CD4-positive, alpha-beta T cell (primary cell): Measurements from ENCODE around the gene SNRNP200. TPM values are rescaled to one million over a fixed set of nuclear protein-coding genes. Genes with fewer than 3 reads are reported as not detected.

ENCODE experiments used
- ATAC-seq: fragments of 200-7000 bp; cut with Tn5 transposase; one replicate; pipeline ENCODE4 v1.10.0; 2022; ENCODE audit warnings: mild to moderate bottlenecking; ENCODE audit not compliant: poor library complexity
- CTCF ChIA-PET: fragments of 350-600 bp; sonication (Branson Sonifier 250); formaldehyde crosslinking; loops from one replicate; lab custom pipeline; 2021; ENCODE audit warnings: antibody characterized with exemption, inconsistent platforms; lab: Charles Lee
- POLR2A ChIA-PET: fragments of 350-600 bp; sonication (Branson Sonifier 250); formaldehyde crosslinking; loops from one replicate; lab custom pipeline; 2021; ENCODE audit warnings: antibody characterized with exemption, inconsistent platforms; lab: Charles Lee
- DNase-seq, 14 experiments: peaks; one replicate each; pipeline ENCODE4 v3.0.0-alpha.2; 2013 to 2020; ENCODE audit warnings: mixed read lengths in 2 of 14
- H3K27ac ChIP-seq, 2 donors: one replicate each; pipeline versions ENCODE4 v1.5.1 to v1.7.0; 2013; ENCODE audit warnings: low read length in 2 of 2, low read depth in 1 of 2, mild to moderate bottlenecking in 1 of 2
- H3K27me3 ChIP-seq, 2 experiments: 1 replicate in 1 of 2; 2 replicates in 1 of 2; pipeline versions ENCODE4 v1.6.1 to v1.7.0; 2013; ENCODE audit warnings: low read length in 2 of 2, control low read depth in 1 of 2, mild to moderate bottlenecking in 1 of 2, moderate library complexity in 1 of 2; ENCODE audit not compliant: insufficient read depth in 2 of 2, control insufficient read depth in 1 of 2
- H3K36me3 ChIP-seq: one replicate; pipeline ENCODE4 v1.6.1; 2013; ENCODE audit warnings: low read length, control low read depth; ENCODE audit not compliant: insufficient read depth
- H3K4me1 ChIP-seq: one replicate; pipeline ENCODE4 v1.6.1; 2013; ENCODE audit warnings: low read length, control low read depth; ENCODE audit not compliant: insufficient read depth
- H3K4me3 ChIP-seq: one replicate; pipeline ENCODE4 v1.5.1; 2013; ENCODE audit warnings: mild to moderate bottlenecking, low read length, moderate library complexity
- H3K9me3 ChIP-seq, 2 experiments: 1 replicate in 1 of 2; 2 replicates in 1 of 2; pipeline versions ENCODE4 v1.6.1 to v1.7.0; 2013; ENCODE audit warnings: low read length in 2 of 2, mild to moderate bottlenecking in 2 of 2, control low read depth in 1 of 2, moderate library complexity in 1 of 2; ENCODE audit not compliant: control insufficient read depth in 1 of 2, insufficient read depth in 1 of 2
- H3K27ac Mint-ChIP-seq: one replicate; pipeline ENCODE4 v1.8.0; 2020; ENCODE audit warnings: mixed read lengths
- H3K27me3 Mint-ChIP-seq: one replicate; pipeline ENCODE4 v1.8.0; 2021; ENCODE audit warnings: mixed read lengths
- H3K36me3 Mint-ChIP-seq: one replicate; pipeline ENCODE4 v1.8.0; 2021; ENCODE audit warnings: low read depth, mixed read lengths
- H3K4me1 Mint-ChIP-seq: one replicate; pipeline ENCODE4 v1.8.0; 2021; ENCODE audit warnings: low read depth, mixed read lengths
- H3K4me3 Mint-ChIP-seq: one replicate; pipeline ENCODE4 v1.8.0; 2020; ENCODE audit warnings: mild to moderate bottlenecking, mixed read lengths
- H3K9me3 Mint-ChIP-seq: one replicate; pipeline ENCODE4 v1.8.0; 2020; ENCODE audit warnings: mixed read lengths
- intact Hi-C, 2 experiments: fragments of 100-400 bp; cut with DNase I in 1 of 2; cut with micrococcal nuclease in 1 of 2; formaldehyde crosslinking; loops; one replicate each; pipeline versions ENCODE4 v1.15.1 to v1.9.0; 2023 to 2025; cut with DNase I, micrococcal nuclease
- total RNA-seq, 174 experiments: library from RNA in 2 of 174; stranded (reverse) in 2 of 174; gene quantifications; one replicate each; pipeline ENCODE4 v1.2.3 and lab custom pipeline; 2021 to 2026
- TF ChIP-seq, protein P1 (sequence below): fragments of 200-600 bp; IDR thresholded peaks from one replicate; pipeline ENCODE4 v1.8.0; 2022; ENCODE audit warnings: antibody characterized with exemption, mild to moderate bottlenecking

SNRNP200 gene
- total RNA-seq, 2 experiments from 2014 or later, result 274 to 297 TPM

DNA sequence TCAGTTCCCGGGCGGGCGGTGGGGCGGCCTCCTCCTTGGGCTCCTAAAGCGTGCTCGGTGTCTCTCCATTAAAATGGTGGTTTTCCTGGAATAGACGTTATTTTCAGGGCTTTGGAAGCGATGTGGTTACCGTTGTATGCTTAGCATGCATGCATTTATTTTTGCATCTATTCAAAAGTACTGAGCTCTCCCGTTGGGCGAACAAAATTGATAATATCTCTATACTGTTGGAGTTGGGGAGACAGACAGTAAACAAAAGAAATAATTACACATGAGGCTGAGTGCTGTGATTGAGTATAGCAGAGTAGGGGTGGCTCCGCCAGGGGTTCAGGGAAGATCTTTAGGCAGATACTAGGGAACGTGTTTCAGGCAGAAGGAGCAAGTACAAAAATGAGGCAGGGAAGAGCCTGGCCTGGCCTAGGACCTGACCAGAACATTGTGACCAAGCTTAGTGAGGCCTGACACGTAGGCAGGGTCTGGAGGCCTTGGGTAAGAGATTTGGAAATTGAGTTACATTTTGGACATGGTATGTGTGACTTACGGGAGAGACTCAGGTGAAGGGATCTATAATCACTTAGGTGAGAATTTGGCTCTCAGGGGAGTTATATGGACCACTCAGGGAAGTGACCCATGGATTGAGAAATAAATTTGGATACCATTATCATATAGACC lies 30.9 kb upstream of the SNRNP200 start:
- no peaks in the 10 kb centered on the region for H3K9me3 ChIP-seq
- H3K9me3 Mint-ChIP-seq, result no peaks in the 10 kb centered on the region
- H3K27me3 Mint-ChIP-seq, result no peaks in the 10 kb centered on the region
- peaks cover 22% of the 10 kb centered on the region for H3K4me1 ChIP-seq
- ATAC-seq (no peak), DNase-seq (no peak)
- ChIA-PET POLR2A (interaction anchor here (0.5 to 2.9 kb wide), 11 partner anchors 8 to 426 kb away, joined by 3 to 32 read pairs (median 10); partner anchors contain the start of genes ARID5A, ITPRIPL1 and SNRNP200), CTCF (interaction anchor here (0.9 to 2.4 kb wide), 3 partner anchors 9 to 31 kb away, joined by 3 to 12 read pairs (median 3); partner anchors contain the start of genes ITPRIPL1 and SNRNP200)
- peak overlapping the region; percentile 54 for H3K27ac Mint-ChIP-seq
- intact Hi-C loops, result loop anchor here in 1 of 2 experiments (1.0 to 5.0 kb wide), 2 partner anchors 31 to 301 kb away; partner anchors contain the start of genes KANSL3 and SNRNP200
- H3K36me3 Mint-ChIP-seq, result no peaks in the 10 kb centered on the region
- peak overlapping the region; percentile 78 for H3K4me3 ChIP-seq
- H3K4me3 Mint-ChIP-seq, result peak overlapping the region; percentile 60
- peak overlapping the region in 1 of 2 donors; percentile 85 for H3K27ac ChIP-seq
- no peaks in the 10 kb centered on the region for H3K36me3 ChIP-seq
- TF ChIP-seq, protein P1, sequence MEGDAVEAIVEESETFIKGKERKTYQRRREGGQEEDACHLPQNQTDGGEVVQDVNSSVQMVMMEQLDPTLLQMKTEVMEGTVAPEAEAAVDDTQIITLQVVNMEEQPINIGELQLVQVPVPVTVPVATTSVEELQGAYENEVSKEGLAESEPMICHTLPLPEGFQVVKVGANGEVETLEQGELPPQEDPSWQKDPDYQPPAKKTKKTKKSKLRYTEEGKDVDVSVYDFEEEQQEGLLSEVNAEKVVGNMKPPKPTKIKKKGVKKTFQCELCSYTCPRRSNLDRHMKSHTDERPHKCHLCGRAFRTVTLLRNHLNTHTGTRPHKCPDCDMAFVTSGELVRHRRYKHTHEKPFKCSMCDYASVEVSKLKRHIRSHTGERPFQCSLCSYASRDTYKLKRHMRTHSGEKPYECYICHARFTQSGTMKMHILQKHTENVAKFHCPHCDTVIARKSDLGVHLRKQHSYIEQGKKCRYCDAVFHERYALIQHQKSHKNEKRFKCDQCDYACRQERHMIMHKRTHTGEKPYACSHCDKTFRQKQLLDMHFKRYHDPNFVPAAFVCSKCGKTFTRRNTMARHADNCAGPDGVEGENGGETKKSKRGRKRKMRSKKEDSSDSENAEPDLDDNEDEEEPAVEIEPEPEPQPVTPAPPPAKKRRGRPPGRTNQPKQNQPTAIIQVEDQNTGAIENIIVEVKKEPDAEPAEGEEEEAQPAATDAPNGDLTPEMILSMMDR, result no peak
- H3K27me3 ChIP-seq, result no peaks in the 10 kb centered on the region
- peaks cover 32% of the 10 kb centered on the region for H3K4me1 Mint-ChIP-seq

DNA sequence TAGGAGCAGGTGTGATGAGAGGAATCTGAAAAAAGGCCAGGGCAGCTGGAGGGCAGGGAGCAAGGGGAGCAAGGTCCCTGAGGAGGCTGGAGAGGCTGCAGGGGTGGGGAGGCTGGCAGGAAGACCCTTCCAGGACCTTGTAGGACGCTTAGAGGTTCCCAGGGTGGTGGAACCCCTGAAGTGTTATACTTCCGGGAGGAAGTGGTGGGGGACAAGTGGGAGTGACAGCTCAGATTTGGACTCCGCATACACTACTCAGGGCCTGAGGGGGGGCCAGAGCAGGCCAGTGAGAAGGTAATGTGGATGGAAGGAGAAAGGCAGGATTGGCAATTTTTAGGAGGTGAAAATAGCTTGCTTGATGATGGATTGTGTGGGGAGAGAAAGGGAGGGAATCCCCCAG lies 28.4 kb upstream of the SNRNP200 start:
- H3K4me3 ChIP-seq, result no peak overlapping the region
- H3K36me3 ChIP-seq, result no peaks in the 10 kb centered on the region
- Mint-ChIP-seq H3K9me3 (no peaks in the 10 kb centered on the region), H3K27me3 (no peaks in the 10 kb centered on the region), H3K4me1 (peaks cover 26% of the 10 kb centered on the region), H3K36me3 (no peaks in the 10 kb centered on the region), H3K27ac (peak overlapping the region; percentile 54), H3K4me3 (peak overlapping the region; percentile 42)
- DNase-seq (peak in 2 of 14 experiments; percentile 19 to 27), ATAC-seq (no peak)
- H3K9me3 ChIP-seq, result no peaks in the 10 kb centered on the region
- POLR2A ChIA-PET, result interaction anchor here (2.7 to 2.9 kb wide), 2 partner anchors 8 to 73 kb away, joined by 10 to 32 read pairs; partner anchors contain the start of gene ITPRIPL1
- CTCF ChIA-PET, result no interaction called here
- peaks cover 23% of the 10 kb centered on the region for H3K4me1 ChIP-seq
- intact Hi-C loops, result loop anchor here in 1 of 2 experiments (2.0 kb wide), 1 partner anchor 27 kb away; no protein-coding TSS in a partner anchor
- H3K27ac ChIP-seq, result no peak overlapping the region
- no peaks in the 10 kb centered on the region for H3K27me3 ChIP-seq
- TF ChIP-seq, protein P1, result no peak

DNA sequence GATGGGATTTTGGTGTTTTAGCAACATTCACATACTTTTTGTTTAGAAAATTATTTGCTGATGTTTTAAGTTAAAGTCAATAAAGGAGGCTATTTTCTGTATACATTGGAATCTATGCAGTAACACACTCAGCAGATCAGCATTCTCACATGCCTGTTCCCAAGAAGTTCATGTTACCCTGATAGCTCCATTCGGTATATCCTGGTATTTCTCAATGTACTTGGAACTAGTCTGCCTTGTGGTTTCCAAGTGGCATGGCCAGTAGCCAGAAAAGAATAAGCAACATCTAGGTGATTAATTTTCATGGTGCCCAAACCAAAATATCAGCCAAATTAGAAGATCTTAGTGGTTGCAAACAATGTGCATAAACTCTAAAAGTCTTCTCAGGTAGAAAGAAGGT lies 25.1 kb upstream of the SNRNP200 start:
- H3K4me1 Mint-ChIP-seq, result peaks cover 27% of the 10 kb centered on the region
- Histone ChIP-seq H3K36me3 (peaks cover 13% of the 10 kb centered on the region), H3K9me3 (no peaks in the 10 kb centered on the region), H3K27ac (no peak overlapping the region), H3K4me3 (no peak overlapping the region), H3K4me1 (peaks cover 35% of the 10 kb centered on the region), H3K27me3 (no peaks in the 10 kb centered on the region)
- no peaks in the 10 kb centered on the region for H3K27me3 Mint-ChIP-seq
- DNase-seq, result no peak
- CTCF ChIA-PET, result no interaction called here
- H3K4me3 Mint-ChIP-seq, result no peak overlapping the region
- H3K36me3 Mint-ChIP-seq, result peaks cover 8% of the 10 kb centered on the region
- no peak overlapping the region for H3K27ac Mint-ChIP-seq
- no peaks in the 10 kb centered on the region for H3K9me3 Mint-ChIP-seq
- TF ChIP-seq, protein P1, result no peak
- ATAC-seq, result no peak
- POLR2A ChIA-PET, result interaction anchor here (1.3 kb wide), 1 partner anchor 9 kb away, joined by 4 read pairs; no protein-coding TSS in a partner anchor
- intact Hi-C loops, result no loop called here
